Measurements from ENCODE around the gene C1GALT1.
"Not testable (repeated sequence)": the region's sequence is repeated elsewhere in the genome, so short reads cannot be mapped to it uniquely, and the experiment has no call there.

The C1GALT1 gene

DNA sequence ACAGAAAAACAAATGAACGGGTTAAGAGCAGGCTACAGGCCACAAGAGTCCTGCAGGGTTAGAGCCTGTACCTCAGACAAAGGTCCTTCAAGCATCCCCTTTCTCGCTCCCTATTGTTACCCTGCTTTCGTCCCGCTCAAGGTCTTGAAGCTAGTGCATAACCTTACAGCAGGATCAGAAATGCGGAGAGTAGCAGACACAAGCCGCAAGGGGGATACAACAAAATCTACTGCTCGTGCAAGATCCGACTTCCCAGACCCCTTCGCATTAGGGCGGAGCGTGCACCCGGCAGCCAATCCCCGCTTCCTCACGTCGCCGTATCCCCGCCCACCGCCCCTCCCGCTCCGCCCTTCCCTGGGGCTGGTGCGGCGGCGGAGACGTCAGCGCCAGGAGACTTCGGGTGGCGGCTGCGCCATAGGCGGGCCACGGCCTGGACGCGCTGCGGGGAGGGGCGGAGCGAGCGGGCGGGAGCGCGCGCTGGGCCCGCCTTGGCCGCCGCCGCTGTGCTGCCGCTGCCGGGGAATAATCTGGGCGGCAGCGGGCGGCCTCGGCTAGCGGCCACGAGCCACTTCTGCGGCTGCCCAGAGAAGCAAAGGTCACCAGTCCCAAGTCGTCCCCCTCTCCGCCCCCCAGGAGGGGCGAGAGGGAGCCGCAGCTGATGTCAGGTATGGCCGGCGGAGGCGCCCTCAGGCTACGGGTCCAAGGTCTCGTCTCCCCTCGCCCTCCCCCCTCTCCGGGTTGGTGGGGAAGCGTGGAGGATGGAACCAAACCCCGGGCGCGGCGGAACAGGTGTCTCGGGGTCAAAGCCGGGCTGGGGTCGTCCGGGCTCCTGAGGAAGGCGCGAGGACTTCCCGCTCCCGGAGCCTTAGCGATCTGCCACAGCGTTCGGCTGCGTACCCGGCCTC lies at the start of gene C1GALT1:
C1GALT1 (plus strand) TSS at position 389 of the 905 bp plus-strand sequence. CDS start 51,776 bp downstream, outside the sequence.
- DNase-seq (peak; percentile 98), ATAC-seq (ENCODE audit: insufficient read depth, low read depth) (peak; percentile 85)
- H3K27ac ChIP-seq (ENCODE audit: low read length), result peak within 1 kb of the TSS; percentile 95
- peaks cover 47% of the 10 kb centered on the region for H3K4me1 ChIP-seq (ENCODE audit: insufficient read depth, low read length)
- H3K79me2 ChIP-seq (ENCODE audit: insufficient read depth, low read length), result peaks cover 53% of the 10 kb centered on the region
- TF ChIP-seq, protein P1, sequence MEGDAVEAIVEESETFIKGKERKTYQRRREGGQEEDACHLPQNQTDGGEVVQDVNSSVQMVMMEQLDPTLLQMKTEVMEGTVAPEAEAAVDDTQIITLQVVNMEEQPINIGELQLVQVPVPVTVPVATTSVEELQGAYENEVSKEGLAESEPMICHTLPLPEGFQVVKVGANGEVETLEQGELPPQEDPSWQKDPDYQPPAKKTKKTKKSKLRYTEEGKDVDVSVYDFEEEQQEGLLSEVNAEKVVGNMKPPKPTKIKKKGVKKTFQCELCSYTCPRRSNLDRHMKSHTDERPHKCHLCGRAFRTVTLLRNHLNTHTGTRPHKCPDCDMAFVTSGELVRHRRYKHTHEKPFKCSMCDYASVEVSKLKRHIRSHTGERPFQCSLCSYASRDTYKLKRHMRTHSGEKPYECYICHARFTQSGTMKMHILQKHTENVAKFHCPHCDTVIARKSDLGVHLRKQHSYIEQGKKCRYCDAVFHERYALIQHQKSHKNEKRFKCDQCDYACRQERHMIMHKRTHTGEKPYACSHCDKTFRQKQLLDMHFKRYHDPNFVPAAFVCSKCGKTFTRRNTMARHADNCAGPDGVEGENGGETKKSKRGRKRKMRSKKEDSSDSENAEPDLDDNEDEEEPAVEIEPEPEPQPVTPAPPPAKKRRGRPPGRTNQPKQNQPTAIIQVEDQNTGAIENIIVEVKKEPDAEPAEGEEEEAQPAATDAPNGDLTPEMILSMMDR (IDR thresholded peaks at IDR 0.05; ENCODE audit: borderline replicate concordance, extremely low read depth, low read length, poor library complexity, severe bottlenecking), result peak; percentile 70
- no peak for TF ChIP-seq EZH2 (IDR thresholded peaks at IDR 0.05; ENCODE audit: borderline replicate concordance, low read depth, low read length, severe bottlenecking)
- H3K27me3 ChIP-seq (ENCODE audit: insufficient read depth, low read length, poor library complexity), result no peaks in the 10 kb centered on the region
- peaks cover 11% of the 10 kb centered on the region for H3K36me3 ChIP-seq (ENCODE audit: insufficient read depth, low read length)
- H3K9ac ChIP-seq (ENCODE audit: low read depth, low read length), result peak within 1 kb of the TSS; percentile 63
- peak within 1 kb of the TSS; percentile 88 to 91 for H3K4me3 ChIP-seq (ENCODE audit: low read depth in 1 of 2, low read length in 2 of 2)
- H3K9me3 ChIP-seq (ENCODE audit: insufficient read depth, low read length, severe bottlenecking), result no peaks in the 10 kb centered on the region
- peak within 1 kb of the TSS; percentile 90 for H2AFZ ChIP-seq (ENCODE audit: low read depth, low read length)
- H3K4me2 ChIP-seq (ENCODE audit: insufficient read depth, low read length), result peak within 1 kb of the TSS; percentile 89
- H4K20me1 ChIP-seq (ENCODE audit: insufficient read depth, low read length), result peaks cover 20% of the 10 kb centered on the region; the same call in 1 of the 2 replicates

DNA sequence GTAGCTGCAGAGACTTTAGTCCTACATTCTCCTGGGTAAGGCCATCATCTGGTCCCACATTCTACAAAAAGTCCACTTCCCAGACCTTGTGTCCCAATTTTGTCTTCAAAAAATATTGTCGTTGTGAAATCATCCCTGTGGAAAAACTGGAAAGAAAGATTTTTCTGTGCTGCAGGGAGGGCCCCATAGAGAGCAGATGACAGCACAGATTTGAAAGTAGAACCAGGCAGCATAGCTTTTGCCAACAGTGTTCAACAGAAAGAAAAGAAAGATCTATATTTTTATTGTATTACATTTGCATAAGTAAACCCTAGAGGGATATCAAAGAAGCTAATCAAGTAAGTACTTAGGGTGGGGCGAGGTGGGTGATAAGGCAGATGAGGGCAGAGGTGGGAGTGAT lies 48.3 kb upstream of the C1GALT1 start:
- Histone ChIP-seq H3K9me3 (ENCODE audit: insufficient read depth, low read length, severe bottlenecking) (no peaks in the 10 kb centered on the region), H3K4me3 (ENCODE audit: low read depth in 1 of 2, low read length in 2 of 2) (no peak overlapping the region), H3K4me1 (ENCODE audit: insufficient read depth, low read length) (no peaks in the 10 kb centered on the region), H3K36me3 (ENCODE audit: insufficient read depth, low read length) (no peaks in the 10 kb centered on the region), H2AFZ (ENCODE audit: low read depth, low read length) (no peak overlapping the region), H3K79me2 (ENCODE audit: insufficient read depth, low read length) (no peaks in the 10 kb centered on the region), H4K20me1 (ENCODE audit: insufficient read depth, low read length) (no peaks in the 10 kb centered on the region), H3K9ac (ENCODE audit: low read depth, low read length) (no peak overlapping the region), H3K27me3 (ENCODE audit: insufficient read depth, low read length, poor library complexity) (no peaks in the 10 kb centered on the region), H3K27ac (ENCODE audit: low read length) (no peak overlapping the region), H3K4me2 (ENCODE audit: insufficient read depth, low read length) (no peak overlapping the region)
- DNase-seq (no peak), ATAC-seq (ENCODE audit: insufficient read depth, low read depth) (no peak)
- TF ChIP-seq EZH2 (IDR thresholded peaks at IDR 0.05; ENCODE audit: borderline replicate concordance, low read depth, low read length, severe bottlenecking), result no peak
- TF ChIP-seq, protein P1 (IDR thresholded peaks at IDR 0.05; ENCODE audit: borderline replicate concordance, extremely low read depth, low read length, poor library complexity, severe bottlenecking), result no peak

DNA sequence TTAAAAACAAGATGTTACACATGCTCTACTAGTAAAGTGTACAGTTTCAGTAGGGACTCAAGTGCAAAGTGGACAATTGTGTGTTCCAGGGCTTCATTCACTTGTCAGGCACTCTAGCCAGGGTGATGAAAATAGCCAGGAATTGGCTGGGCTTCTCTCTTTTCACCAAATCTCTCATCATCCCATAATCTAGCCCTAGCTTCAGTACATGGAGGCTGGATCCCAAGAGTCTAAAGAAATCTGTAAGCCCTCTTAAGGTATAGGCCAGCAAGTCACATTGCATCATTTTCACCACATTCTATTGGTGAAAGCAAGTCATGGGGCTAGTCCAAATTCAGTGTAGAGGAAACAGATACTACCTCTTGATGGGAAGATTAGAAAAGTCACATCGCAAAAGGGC lies 47.3 kb upstream of the C1GALT1 start:
- H3K9me3 ChIP-seq (ENCODE audit: insufficient read depth, low read length, severe bottlenecking), result no peaks in the 10 kb centered on the region
- H3K4me1 ChIP-seq (ENCODE audit: insufficient read depth, low read length), result no peaks in the 10 kb centered on the region
- H3K27me3 ChIP-seq (ENCODE audit: insufficient read depth, low read length, poor library complexity), result no peaks in the 10 kb centered on the region
- no peak overlapping the region for H3K9ac ChIP-seq (ENCODE audit: low read depth, low read length)
- ATAC-seq (ENCODE audit: insufficient read depth, low read depth) (no peak), DNase-seq (no peak)
- TF ChIP-seq EZH2 (IDR thresholded peaks at IDR 0.05; ENCODE audit: borderline replicate concordance, low read depth, low read length, severe bottlenecking), result no peak
- TF ChIP-seq, protein P1 (IDR thresholded peaks at IDR 0.05; ENCODE audit: borderline replicate concordance, extremely low read depth, low read length, poor library complexity, severe bottlenecking), result no peak
- no peaks in the 10 kb centered on the region for H4K20me1 ChIP-seq (ENCODE audit: insufficient read depth, low read length)
- no peaks in the 10 kb centered on the region for H3K36me3 ChIP-seq (ENCODE audit: insufficient read depth, low read length)
- no peak overlapping the region for H2AFZ ChIP-seq (ENCODE audit: low read depth, low read length)
- no peaks in the 10 kb centered on the region for H3K79me2 ChIP-seq (ENCODE audit: insufficient read depth, low read length)
- no peak overlapping the region for H3K4me2 ChIP-seq (ENCODE audit: insufficient read depth, low read length)
- no peak overlapping the region for H3K4me3 ChIP-seq (ENCODE audit: low read depth in 1 of 2, low read length in 2 of 2)
- H3K27ac ChIP-seq (ENCODE audit: low read length), result no peak overlapping the region

DNA sequence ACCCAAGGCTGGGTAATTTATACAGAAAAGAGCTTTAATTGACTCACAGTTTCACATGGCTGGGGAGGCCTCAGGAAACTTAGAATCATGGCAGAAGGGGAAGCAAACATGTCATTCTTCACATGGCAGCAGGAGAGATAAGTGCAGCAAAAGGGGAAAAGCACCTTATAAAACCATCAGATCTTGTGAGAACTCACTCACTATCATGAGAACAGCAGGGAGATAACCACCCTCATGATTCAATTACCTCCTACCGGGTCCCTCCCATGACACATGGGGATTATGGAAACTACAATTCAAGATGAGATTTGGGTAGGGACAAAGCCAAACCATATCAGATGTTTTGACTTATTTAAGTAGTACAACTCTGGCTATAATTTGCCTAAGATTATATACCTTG lies 46.4 kb upstream of the C1GALT1 start:
- H3K79me2 ChIP-seq (ENCODE audit: insufficient read depth, low read length); ATAC-seq (ENCODE audit: insufficient read depth, low read depth); H3K9me3 ChIP-seq (ENCODE audit: insufficient read depth, low read length, severe bottlenecking); H3K27me3 ChIP-seq (ENCODE audit: insufficient read depth, low read length, poor library complexity); H4K20me1 ChIP-seq (ENCODE audit: insufficient read depth, low read length); H3K4me1 ChIP-seq (ENCODE audit: insufficient read depth, low read length); H2AFZ ChIP-seq (ENCODE audit: low read depth, low read length); H3K36me3 ChIP-seq (ENCODE audit: insufficient read depth, low read length); DNase-seq; H3K27ac ChIP-seq (ENCODE audit: low read length); H3K4me3 ChIP-seq (ENCODE audit: low read depth in 1 of 2, low read length in 2 of 2); H3K4me2 ChIP-seq (ENCODE audit: insufficient read depth, low read length); H3K9ac ChIP-seq (ENCODE audit: low read depth, low read length): not testable (repeated sequence)
